Retinal pigment epithelial cell (primary cell): ENCODE results near the gene SMCO3.

Experiments used
- DNase-seq: peaks from one replicate; pipeline ENCODE4 v3.0.0-alpha.2; 2010; ENCODE audit warnings: low read depth
- H3K4me3 ChIP-seq: 2 replicates; pipeline ENCODE4 v1.5.1; 2011; ENCODE audit warnings: mild to moderate bottlenecking, low read length, control low read depth, moderate library complexity
- CTCF ChIP-seq: conservative IDR thresholded peaks from 2 replicates; pipeline ENCODE4 v1.5.1; 2011; ENCODE audit warnings: low read depth, low read length, control low read depth, inconsistent platforms

SMCO3 gene

GRCh38 chr12:14828892-14829291 lies 14.9 kb upstream of the SMCO3 start:
- no peak overlapping the region for H3K4me3 ChIP-seq
- DNase-seq: no peak
- no peak for TF ChIP-seq CTCF

- no peak for DNase-seq
- no peak overlapping the region for H3K4me3 ChIP-seq
- TF ChIP-seq CTCF: no peak
Measured at GRCh38 chr12:14827043-14827442, 13.1 kb upstream of the SMCO3 start.

- H3K4me3 ChIP-seq: no peak overlapping the region
- no peak for DNase-seq
- TF ChIP-seq CTCF: no peak
Measured at GRCh38 chr12:14826491-14826890, 12.5 kb upstream of the SMCO3 start.

GRCh38 chr12:14825256-14825655 lies 11.3 kb upstream of the SMCO3 start:
- TF ChIP-seq CTCF: no peak
- H3K4me3 ChIP-seq: no peak overlapping the region
- no peak for DNase-seq

- no peak overlapping the region for H3K4me3 ChIP-seq
- TF ChIP-seq CTCF: no peak
- DNase-seq: no peak
Measured at GRCh38 chr12:14824012-14824634, 10.1 kb upstream of the SMCO3 start.

- TF ChIP-seq CTCF: no peak
- H3K4me3 ChIP-seq: no peak overlapping the region
- no peak for DNase-seq
Measured at GRCh38 chr12:14811486-14811885, 2.5 kb downstream of the SMCO3 start.

GRCh38 chr12:14810953-14811483 lies 3.0 kb downstream of the SMCO3 start:
- no peak overlapping the region for H3K4me3 ChIP-seq
- no peak for DNase-seq
- TF ChIP-seq CTCF: peak; percentile 65
